HG02938 (cell line): ENCODE measurements around the gene MYD88.
A peak's percentile ranks its signal among the peaks of the same experiment; 100 is the strongest.

ENCODE experiments used
- ATAC-seq: cut with Tn5 transposase; IDR thresholded peaks from one replicate; pipeline ENCODE4 v1.9.1; 2021; ENCODE audit warnings: mild to moderate bottlenecking, moderate library complexity; ENCODE audit not compliant: unreplicated experiment

The MYD88 gene

DNA sequence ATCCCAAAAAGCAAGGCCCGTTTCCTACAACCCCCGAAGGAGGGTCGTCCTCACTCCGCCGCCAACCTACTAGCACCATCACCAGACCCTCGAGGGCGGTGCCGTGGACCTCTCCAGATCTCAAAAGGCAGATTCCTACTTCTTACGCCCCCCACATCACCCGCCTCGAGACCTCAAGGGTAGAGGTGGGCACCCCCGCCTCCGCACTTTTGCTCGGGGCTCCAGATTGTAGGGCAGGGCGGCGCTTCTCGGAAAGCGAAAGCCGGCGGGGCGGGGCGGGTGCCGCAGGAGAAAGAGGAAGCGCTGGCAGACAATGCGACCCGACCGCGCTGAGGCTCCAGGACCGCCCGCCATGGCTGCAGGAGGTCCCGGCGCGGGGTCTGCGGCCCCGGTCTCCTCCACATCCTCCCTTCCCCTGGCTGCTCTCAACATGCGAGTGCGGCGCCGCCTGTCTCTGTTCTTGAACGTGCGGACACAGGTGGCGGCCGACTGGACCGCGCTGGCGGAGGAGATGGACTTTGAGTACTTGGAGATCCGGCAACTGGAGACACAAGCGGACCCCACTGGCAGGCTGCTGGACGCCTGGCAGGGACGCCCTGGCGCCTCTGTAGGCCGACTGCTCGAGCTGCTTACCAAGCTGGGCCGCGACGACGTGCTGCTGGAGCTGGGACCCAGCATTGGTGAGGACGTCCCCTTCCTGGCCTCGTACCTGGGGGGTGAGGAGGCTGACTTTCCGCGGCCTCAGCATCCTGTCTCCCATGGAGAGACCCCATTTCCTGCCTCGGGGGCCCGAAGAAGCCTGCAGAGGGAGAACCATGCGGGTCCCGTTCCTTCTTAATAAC lies at the start of gene MYD88:
TSS of gene MYD88 (plus strand) at position 313 of the 842 bp plus-strand sequence. CDS start at position 353, 40 bp downstream.
- peak; percentile 26 for ATAC-seq

DNA sequence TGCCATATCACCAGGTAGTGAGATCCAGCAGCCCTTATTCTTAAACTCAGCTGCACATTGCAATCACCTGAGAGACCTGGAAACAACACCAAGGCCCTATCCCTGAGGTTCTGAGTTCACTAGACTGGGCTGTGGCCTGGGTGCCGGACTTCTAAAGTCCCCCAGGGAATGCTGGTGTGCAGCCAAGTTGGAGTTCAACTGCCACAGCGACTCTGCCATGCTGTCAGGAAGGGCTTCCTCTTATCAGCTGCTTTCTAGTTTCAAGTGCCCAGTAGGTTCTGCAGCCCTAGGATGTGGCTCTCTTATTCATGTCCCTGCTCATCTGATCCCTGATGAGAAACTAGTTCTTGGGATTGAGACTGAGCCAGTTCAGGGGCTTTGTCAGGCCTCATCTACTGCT lies 49.3 kb upstream of the MYD88 start:
- no peak for ATAC-seq

DNA sequence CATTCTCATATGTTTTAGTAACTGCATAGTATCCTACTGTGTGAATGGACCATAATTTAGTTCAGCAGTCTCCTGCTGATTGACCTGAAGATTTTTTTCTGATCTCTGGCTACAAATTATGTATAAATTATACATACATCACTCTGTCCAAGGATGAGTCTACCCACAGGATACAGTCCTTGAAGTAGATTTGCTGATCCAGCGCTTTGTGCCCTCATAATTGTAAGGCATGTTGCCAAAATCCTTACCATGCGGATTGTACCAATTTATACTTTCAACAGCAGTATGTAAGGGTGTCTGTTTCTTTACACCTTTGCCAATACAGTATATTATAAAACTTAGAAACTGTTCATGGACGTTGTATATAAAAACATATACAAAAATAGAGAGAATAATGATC lies 48.0 kb upstream of the MYD88 start:
- no peak for ATAC-seq

DNA sequence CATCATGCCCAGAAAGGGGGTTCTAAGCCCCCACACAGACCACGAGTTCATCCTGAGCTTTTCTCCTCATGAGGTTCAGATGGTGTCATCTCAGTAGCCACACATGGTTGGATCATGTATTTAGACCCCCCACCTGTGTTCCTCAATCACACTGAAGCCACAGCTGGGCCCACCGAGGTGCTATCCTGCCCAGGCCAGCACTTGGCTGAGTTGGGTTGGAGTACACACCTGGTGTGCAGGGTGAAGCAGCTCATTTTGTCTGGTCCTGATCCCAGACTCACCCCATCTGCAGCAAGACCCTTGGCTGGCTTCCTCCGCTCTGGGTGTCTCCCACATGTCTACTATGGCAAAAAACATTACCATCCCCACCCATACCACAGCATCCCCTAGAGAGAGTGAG lies 43.5 kb upstream of the MYD88 start:
- ATAC-seq: no peak

DNA sequence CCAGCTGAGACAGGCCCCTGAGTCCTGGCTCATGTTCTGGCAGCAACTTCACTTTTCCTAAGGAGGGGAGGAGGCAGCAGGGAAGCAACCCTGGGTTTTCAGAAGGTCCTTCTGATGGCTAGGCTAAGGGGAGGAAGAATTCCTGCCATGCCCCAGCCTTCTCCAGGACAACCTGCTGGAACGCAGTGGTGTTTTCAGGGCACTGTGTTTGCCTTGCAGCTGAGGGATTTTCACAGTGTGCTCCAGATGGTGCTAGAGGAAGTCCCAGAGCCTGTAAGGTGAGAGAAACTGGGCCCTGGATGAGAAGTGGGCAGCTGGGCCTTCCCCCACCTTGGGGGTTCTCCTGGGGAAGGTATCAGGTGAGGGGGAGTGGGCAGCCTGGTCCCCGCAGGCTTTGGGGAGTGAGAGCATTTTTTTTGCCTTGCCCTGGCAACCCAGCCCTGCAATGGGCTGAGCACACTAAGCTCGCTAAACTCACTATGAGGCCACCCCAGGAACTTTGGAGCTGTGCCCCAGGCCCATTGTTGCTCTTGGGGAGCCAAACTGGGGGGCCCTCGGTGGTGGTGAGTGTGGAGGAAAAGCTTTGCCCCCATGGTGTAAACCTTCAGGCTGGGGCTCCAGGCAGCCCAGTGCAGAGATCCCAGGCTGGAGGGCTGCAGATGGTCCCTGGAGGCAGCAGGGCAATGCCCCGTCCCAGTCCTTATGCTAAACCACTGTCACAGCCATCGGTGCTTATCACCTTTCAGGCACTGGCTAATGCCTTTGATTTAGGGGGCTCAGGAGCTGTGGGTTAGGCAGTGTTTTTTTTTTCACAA lies 42.6 kb upstream of the MYD88 start:
- ATAC-seq: no peak

DNA sequence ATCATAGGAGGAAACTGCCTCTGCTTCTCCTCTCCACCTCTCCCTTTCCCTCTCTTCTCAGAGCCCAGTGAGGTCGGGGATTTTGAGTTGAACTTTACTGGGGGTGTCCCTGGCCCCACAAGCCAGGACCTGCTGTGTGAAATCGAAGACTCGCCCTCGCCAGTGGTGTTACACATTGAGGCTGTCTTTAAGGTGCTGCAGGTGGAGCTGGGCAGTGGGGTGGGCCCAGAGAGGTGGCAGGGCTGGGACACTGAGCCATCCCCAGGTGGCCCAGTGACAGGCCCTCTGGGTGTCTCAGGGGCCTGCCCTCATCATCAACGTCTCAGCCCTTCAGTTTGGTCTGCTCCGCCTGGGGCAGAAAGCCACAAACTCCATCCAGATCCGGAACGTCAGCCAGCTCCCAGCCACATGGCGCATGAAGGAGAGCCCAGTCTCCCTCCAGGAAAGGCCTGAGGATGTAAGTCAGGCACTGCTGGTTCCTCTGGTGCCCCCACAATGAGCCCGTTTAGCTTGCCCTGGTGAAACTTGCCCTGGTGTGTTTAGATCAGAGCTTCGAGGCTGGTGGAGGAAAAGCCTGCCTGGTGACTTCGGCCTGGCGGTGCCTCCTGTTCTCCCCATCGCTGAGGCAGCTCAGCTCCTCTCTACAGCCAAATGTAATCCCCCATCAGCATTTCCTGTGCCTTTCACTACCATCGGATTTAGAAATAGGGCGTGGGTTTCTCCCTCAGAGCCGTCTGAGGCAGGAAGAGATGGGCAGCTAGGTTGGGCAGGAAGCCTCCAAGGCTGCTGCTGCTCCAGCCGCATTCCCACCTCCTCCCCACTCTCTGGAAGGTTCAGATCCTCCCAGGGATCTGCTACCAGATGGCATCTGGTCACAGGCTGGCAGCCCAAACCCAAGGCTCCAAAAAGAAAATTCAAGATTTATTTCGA lies 40.8 kb upstream of the MYD88 start:
- ATAC-seq: no peak

DNA sequence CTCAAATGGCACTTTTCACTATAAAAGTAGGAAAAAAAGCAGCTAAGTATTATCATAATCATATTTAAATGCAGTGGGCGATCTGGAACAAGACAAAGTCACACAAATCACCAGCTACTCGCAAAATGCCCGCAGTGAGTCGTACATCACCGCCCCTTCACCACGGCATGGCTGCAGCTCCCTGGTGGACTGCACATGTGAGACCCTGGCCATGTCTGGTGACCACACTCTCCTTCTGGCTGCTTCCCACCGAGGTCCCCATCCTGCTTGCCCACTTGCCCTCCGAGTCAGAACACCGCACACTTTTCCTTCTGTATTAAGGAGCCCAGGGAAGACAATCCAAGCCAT lies 40.1 kb upstream of the MYD88 start:
- no peak for ATAC-seq

DNA sequence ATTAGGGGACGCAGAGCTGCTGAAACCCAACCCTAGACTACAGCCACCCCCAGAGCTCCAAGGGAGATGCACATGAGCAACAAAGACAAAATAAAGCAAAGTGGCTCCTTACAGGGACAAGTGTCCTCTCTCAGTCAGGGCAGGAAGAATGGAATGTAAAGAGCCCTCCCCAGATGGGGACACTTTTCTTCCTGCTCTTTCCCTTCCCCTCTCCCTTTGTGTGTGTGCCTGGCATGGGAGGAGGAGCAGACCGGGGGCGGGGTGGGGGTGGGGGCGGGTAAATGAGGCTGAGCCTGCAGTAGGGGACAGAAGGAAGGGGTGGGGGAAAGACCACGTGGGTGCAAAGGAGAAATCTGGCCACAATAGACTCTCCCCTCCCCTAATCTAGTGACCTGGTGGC lies 38.9 kb upstream of the MYD88 start:
- ATAC-seq: no peak

DNA sequence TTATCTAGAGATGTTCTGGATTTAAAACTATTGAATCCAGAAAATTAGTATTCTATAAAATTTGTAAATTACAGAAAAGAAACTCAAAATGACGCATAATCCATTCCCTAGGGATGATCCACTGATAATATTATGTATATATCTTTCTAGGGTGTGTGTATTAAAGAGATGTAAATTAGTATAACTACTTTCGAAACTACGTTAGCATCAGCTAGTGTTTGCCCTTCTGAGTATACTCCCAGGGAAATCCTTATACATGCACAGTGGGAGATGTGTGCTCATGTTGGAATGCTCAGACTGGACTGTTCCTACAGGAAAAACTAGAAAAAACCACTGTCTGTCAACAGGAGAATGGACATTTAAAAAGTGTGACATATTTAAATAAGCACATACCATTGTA lies 38.0 kb upstream of the MYD88 start:
- ATAC-seq: no peak

DNA sequence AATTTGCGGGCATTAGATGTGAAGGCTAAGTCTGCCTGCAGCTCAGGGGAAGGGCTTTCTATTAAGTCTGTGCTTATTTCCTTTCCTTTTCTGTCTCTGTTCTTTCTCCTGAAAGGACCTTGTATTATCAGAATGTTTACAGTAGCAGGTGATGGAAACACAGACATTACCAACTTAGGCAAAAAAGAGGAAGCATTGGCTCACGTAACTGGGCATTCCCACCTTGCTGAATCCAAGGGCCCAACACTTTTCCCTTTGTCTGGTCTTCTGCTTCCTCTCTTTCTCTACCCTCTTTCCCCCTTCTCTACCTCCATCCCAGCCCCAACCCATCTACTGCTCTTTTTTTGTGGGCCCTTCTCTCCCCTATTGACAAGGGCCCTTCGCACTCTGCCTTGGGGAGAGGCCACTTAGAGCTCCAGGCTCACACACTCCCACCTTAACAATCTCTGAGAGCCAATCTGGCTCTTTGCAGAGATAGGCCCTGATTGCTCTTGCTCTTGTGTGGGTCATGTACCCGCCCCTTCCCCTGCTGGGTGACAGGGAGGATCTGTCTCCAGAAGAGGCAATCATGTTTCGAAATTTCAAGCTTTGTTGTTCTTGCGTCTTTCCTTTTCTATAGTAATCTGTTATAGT lies 36.5 kb upstream of the MYD88 start:
- ATAC-seq: no peak

DNA sequence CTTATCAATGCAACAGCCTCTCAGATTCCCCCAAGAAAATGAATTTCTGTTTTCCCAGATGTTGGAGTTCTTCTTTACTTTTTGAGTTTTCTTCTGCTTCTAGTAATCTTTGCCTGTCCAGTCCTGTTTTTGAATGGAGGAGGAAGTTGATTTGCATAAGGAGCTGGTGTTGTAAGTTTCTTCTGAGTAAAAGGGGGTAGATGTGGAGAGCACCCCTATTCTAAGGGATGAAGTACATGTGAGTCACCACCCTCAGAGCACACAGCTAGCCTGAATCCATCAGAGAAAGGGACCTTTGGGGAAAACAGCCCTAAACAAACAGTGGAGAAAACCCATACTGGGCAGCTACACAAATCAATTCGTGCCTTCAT lies 36.0 kb upstream of the MYD88 start:
- no peak for ATAC-seq

DNA sequence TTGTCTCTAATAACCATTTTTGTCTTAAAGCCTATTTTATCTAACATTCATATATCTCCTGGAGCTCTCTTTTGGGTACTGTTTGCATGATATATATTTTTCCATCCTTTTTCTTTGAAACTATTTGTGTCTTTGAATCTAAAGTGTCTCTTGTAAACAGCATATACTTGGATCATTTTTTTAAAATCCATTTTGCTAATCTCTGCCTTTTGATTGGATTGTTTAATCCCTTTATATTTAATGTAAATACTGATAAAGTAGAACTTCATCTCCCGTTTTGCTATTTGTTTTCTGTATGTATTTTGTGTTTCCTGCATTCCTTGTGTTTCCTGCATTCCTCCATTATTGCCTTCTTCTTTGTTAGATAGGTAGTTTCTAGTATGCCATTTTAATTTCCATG lies 32.9 kb upstream of the MYD88 start:
- no peak for ATAC-seq

DNA sequence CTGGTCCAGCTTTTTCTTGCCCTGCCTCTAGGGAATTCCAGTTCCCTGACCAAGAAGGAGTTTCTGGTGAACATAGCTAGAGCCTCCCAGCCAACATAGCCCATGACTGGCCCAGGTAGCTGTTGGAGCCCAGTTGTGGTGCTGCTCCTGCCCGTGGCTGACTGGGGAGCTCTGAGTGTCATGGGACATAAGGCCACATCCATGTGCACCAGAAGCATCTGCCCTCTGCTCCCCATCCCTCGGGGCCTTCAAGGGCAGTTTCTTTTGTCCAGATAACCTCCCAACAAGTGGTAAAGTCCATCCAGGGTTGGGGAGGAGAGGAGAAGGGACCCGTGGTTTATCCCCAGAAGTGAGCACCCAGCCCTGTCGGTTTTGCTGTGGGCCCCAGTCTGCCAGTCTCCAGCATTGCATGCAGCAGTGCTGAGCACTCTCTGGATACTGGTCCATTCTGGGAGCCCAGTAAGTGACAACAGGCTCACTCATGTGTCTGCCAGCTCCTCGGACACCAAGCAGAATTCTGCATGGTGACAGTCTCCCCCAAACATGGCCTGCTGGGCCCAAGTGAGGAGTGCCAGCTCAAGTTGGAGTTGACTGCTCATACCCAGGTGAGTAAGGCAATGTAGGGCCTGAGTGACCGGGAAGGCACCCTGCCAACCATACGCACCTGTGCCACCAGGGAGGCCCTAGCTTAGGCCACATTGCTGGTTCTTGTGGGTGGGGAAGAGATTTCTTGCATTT lies 30.4 kb upstream of the MYD88 start:
- ATAC-seq: no peak

DNA sequence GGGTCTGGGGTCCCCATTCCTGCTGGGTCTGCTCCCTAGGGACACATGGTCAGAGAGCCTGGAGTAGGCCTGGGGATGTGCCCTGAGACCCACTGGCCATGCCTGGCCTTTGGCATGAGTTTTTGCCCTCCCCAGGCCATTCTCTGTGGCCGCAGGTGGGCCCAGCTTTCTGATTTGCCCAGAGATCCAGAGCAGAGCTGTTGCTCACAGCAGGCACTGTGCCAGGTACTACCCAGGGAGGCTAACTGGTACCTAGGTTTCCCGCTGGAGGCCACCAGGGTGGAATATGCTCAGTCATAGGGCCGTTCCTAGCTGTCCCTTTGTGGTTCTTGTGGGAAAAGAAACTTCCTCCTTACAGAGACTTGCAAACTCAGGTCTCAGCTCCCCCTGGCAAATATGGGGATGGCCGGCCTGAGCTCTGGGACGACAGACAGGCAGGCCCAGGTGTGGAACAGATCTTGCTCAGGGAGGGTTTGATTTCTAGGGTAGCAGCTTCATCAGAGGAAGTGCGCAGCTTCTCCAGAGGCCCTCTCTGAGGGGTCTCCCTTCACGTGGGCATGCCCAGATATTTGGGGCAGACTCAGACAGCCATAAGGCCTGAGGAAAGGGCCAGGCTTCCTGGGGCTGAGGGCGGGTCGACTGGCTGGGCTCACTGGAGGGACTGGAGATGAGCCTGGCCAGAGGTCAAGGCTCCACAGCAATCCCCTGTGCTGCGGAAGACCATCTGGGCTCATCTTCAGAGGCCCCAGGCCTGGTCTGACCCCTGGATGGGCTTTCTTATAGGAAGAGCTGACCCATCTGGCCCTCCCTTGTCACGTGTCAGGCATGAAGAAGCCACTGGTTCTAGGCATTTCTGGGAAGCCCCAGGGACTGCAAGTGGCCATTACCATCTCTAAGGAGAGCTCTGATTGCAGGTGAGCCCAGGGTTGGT lies 29.5 kb upstream of the MYD88 start:
- ATAC-seq: no peak

DNA sequence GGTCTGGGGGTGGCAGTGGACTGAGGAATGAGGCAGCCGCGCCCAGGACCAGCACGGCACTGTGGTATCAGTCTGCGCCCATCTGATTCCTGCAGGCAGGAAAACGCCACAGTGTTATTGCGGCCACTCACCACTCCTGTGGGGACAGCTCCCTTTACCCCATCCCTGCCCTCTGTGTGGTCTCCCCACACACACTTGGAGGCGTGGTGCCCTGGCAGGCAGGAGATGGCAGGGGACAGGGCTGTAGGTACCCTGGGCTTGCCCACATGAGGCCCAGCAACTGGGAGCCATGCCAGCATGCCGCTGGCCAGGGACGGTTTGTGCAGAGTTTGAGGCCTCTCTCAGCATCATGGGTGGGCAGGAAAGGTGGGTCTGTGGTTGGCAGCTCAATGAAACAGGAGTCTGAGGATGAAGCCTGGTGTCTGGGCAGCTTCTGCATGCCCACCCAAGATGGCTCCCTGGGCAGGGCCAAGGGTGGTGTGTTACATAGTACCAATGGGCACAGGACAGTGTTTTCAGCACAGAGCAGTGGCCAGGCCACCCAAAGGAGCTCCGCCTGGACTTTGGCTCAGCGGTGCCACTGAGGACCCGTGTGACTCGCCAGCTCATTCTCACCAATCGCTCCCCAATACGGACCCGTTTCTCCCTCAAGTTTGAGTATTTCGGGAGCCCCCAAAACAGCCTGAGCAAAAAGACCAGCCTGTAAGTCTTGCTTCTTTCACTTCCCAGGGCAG lies 28.7 kb upstream of the MYD88 start:
- no peak for ATAC-seq

DNA sequence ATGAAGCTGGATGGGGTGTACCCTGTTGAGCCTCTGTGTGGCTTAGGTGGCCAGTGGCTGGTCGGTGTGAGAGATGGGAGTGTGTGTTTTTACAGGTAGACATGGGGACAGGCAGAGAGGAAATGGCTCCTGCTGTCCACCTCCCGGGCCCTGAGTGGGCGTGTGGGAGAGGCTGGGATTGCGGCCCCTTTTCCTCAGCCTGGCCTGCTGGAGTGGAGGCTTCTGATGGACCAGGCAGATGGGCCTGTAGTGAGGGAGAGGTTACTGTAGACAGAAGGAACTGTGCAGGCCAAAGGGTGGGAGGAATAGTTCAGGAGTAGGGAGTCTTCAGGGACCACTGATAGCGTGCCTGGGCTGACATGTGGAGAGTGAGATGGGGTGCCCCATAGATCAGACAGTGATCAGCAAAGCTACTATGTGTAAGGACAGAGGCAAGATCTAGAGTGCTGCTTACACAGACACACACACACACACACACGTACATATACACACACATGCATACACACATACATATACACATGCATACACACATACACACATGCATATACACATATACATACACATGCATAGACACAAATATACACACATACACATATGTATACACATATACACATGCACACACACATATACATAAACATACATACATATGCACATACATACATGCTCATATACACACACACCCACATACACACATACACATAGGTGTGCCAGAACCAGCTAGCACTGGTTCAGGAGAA lies 28.0 kb upstream of the MYD88 start:
- no peak for ATAC-seq

DNA sequence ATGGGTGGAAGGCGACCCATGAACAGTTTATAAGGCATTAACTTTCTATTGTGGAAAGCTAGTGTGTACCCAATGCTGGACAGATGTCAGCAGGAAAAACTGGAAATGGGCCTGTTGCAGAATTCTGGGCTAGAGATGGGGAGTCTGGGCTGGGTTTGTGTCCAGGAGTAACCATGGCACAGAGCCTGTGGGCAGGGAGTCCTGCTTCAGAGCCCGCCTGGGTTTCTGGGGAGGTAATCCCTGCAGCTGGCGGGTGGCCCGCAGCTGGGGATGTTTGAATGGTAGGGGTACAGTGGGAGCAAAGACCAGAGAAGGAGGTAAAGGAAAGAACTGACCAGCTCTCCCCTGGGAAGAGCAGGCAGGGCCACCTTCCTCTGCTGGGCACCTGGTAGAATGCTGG lies 27.3 kb upstream of the MYD88 start:
- ATAC-seq: no peak
